ENCODE data around the gene NTN4. TPM values are rescaled to one million over a fixed set of nuclear protein-coding genes. Genes with fewer than 3 reads are reported as not detected.

The NTN4 gene
- polyA plus RNA-seq, 1 of the 3 experiments (the other 2 are of a cell fraction), result 0.08 TPM

GRCh38 chr12:95705143-95705542 lies 85.4 kb downstream of the NTN4 start:
- Histone ChIP-seq H4K20me1 (ENCODE audit: insufficient read depth) (no peaks in the 10 kb centered on the region), H3K4me2 (no peak overlapping the region), H3K9me2 (no peaks in the 10 kb centered on the region), H3K27me3 (ENCODE audit: insufficient read depth) (no peaks in the 10 kb centered on the region), H3K27ac (ENCODE audit: low read depth in 2 of 2, low read length in 1 of 2) (no peak overlapping the region), H3F3A (replicated peaks; ENCODE audit: insufficient read depth) (no peaks in the 10 kb centered on the region), H3K4me1 (ENCODE audit: control insufficient read depth in 1 of 2, insufficient read depth in 2 of 2, low read depth in 1 of 2, low read length in 1 of 2) (no peaks in the 10 kb centered on the region), H3K9ac (no peak overlapping the region), H3K36me3 (replicated peaks in 1 of 2; ENCODE audit: control insufficient read depth in 1 of 2, insufficient read depth in 2 of 2, low read length in 1 of 2) (no peaks in the 10 kb centered on the region), H3K79me2 (ENCODE audit: insufficient read depth) (no peaks in the 10 kb centered on the region), H3K4me3 (ENCODE audit: low read depth in 2 of 2, low read length in 1 of 2) (no peak overlapping the region), H3K9me3 (no peaks in the 10 kb centered on the region), H2AFZ (ENCODE audit: low read depth) (no peak overlapping the region)
- no peak for TF ChIP-seq REST (IDR thresholded peaks at IDR 0.05; ENCODE audit: low read depth, low read length)
- ChIA-PET POLR2A (no interaction called here), CTCF (no interaction called here)
- WGBS (ENCODE audit: low lambda C conversion rate), result 53% methylated on average over 2 of the region's 2 CpGs
- no peak for DNase-seq

- POLR2A ChIA-PET, result no interaction called here
- WGBS (ENCODE audit: low lambda C conversion rate), result 39% methylated on average over 3 of the region's 3 CpGs
These were observed 86.6 kb downstream of the NTN4 start for GRCh38 chr12:95703986-95704385.

More at GRCh38 chr12:95703986-95704385, 86.6 kb downstream of the NTN4 start:
- Histone ChIP-seq H3K4me2 (no peak overlapping the region), H3K27ac (ENCODE audit: low read depth in 2 of 2, low read length in 1 of 2) (no peak overlapping the region), H3K9me2 (no peaks in the 10 kb centered on the region), H4K20me1 (ENCODE audit: insufficient read depth) (no peaks in the 10 kb centered on the region), H3K4me1 (ENCODE audit: control insufficient read depth in 1 of 2, insufficient read depth in 2 of 2, low read depth in 1 of 2, low read length in 1 of 2) (no peaks in the 10 kb centered on the region), H3K36me3 (replicated peaks in 1 of 2; ENCODE audit: control insufficient read depth in 1 of 2, insufficient read depth in 2 of 2, low read length in 1 of 2) (no peaks in the 10 kb centered on the region), H3F3A (replicated peaks; ENCODE audit: insufficient read depth) (no peaks in the 10 kb centered on the region), H3K27me3 (ENCODE audit: insufficient read depth) (no peaks in the 10 kb centered on the region), H3K4me3 (ENCODE audit: low read depth in 2 of 2, low read length in 1 of 2) (no peak overlapping the region), H3K9ac (no peak overlapping the region), H3K79me2 (ENCODE audit: insufficient read depth) (no peaks in the 10 kb centered on the region), H3K9me3 (no peaks in the 10 kb centered on the region), H2AFZ (ENCODE audit: low read depth) (no peak overlapping the region)
- TF ChIP-seq SIN3A (IDR thresholded peaks at IDR 0.05; ENCODE audit: borderline replicate concordance, low read depth, low read length) (no peak), RCOR1 (IDR thresholded peaks at IDR 0.05; ENCODE audit: low read length) (no peak), POLR2AphosphoS5 (IDR thresholded peaks at IDR 0.05; ENCODE audit: low read depth, low read length) (no peak), RXRA (IDR thresholded peaks at IDR 0.05; ENCODE audit: borderline replicate concordance, low read depth) (no peak), JUND (IDR thresholded peaks at IDR 0.05) (no peak), CTCF (IDR thresholded peaks at IDR 0.05) (no peak)
- DNase-seq, result no peak
- CTCF ChIA-PET, result interaction anchor here (1.0 kb wide), 1 partner anchor 16 kb away, joined by 3 read pairs; no protein-coding TSS in a partner anchor
